DND-41 (cell line): ENCODE measurements around the gene SSH3.

ENCODE experiments used
- EZH2 ChIP-seq: IDR thresholded peaks from 3 replicates; pipeline ENCODE4 v1.6.1; 2012; ENCODE audit warnings: borderline replicate concordance, low read depth, mild to moderate bottlenecking, moderate library complexity, low read length, inconsistent platforms; ENCODE audit not compliant: severe bottlenecking
- TF ChIP-seq, protein P1 (sequence below): IDR thresholded peaks from 2 replicates; pipeline ENCODE4 v1.5.1; 2012; ENCODE audit warnings: borderline replicate concordance, low read length, moderate library complexity, mild to moderate bottlenecking; ENCODE audit not compliant: poor library complexity, severe bottlenecking; ENCODE audit errors: extremely low read depth

DNA sequence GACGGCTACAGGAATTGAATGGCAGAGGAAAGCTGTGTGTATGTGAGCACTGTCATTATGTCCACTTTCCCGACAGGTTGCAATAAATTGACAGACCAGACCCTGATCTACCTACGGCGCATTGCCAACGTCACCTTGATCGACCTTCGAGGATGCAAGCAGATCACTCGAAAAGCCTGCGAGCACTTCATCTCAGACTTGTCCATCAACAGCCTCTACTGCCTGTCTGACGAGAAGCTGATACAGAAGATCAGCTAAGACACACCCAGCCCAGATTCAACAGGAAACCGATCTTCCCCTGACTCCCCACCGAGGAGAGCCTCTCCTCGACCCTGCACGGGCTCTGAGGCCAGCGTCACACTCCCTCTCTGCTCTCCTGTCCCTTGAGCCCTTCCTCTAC, 48.5 kb upstream of the SSH3 start:
- TF ChIP-seq EZH2: no peak
- TF ChIP-seq, protein P1, sequence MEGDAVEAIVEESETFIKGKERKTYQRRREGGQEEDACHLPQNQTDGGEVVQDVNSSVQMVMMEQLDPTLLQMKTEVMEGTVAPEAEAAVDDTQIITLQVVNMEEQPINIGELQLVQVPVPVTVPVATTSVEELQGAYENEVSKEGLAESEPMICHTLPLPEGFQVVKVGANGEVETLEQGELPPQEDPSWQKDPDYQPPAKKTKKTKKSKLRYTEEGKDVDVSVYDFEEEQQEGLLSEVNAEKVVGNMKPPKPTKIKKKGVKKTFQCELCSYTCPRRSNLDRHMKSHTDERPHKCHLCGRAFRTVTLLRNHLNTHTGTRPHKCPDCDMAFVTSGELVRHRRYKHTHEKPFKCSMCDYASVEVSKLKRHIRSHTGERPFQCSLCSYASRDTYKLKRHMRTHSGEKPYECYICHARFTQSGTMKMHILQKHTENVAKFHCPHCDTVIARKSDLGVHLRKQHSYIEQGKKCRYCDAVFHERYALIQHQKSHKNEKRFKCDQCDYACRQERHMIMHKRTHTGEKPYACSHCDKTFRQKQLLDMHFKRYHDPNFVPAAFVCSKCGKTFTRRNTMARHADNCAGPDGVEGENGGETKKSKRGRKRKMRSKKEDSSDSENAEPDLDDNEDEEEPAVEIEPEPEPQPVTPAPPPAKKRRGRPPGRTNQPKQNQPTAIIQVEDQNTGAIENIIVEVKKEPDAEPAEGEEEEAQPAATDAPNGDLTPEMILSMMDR: no peak
